GM21447 (cell line): ENCODE results near the gene CCK.

Experiments
- ATAC-seq: cut with Tn5 transposase; IDR thresholded peaks from one replicate; pipeline ENCODE4 v1.9.1; 2021; ENCODE audit not compliant: unreplicated experiment

Gene CCK

GRCh38 chr3:42269647-42270046 lies 3.7 kb upstream of the CCK start:
- ATAC-seq, result no peak

DNA sequence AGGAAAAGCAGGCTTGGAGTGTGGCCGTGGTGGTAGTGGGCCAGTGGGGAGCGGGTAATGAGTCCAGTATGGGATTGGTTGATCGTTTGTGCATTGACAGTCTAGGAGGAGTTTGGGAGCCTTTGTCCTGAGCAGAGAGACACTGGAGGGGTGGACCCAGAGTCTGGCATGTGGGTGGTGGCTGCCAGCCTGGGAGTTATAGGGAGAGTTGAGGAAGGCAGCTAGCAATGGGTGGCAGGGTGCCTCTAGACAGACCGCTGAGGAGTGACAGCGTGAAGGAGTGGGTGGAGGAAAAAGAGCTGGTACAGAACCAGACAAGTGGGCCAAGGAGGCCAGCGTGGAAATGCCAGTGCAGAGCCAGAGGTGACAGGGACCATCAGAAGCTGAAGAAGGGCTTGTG lies 1.9 kb upstream of the CCK start:
- no peak for ATAC-seq

DNA sequence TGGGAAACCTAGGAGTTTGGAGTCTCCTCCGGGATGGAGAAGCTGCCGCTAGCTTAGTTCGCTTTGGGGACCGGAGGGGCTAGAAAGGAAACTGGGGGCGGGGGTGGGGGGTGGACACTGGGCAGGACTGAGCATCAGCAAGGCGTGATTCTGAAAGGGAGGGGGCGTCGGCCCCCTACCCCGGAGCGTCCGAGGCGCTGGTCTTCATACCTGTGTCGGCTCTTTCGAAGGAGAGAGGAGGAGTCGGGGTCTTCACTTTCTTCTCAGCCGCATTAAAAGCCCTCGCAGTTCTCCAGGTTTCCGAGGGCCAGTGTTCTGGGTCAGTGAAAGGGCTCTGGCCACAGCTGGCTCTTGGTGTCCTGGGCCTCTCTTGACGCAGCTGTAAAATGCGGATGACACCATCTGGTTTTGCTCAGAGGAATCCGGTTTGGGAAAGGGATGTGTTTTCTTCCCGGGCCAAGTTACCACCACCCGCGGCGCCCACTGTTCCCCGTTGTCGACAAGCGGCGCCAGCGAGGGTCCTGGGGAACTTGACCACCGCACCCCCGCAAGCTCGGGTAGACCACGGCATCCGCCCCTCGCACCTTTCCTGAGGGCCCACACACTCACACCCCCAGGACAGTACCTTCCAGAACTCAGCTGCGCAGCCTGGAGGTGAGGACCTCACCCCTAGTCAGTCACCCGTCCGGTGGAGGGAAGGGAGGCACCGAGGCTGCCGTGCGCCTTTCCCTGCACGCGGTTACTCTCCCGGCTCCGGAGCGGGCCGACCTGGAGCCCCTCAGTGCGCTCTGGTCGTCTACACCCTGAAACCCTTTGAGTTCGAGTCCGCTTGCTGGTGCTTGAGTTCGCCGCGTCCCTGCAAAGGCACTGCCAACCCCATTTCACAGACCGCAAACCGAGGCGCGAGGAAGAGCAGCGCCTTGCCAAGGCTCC lies 660 bp downstream of the CCK start:
- ATAC-seq, result no peak

GRCh38 chr3:42264399-42265058 lies 1.5 kb downstream of the CCK start:
- ATAC-seq, result no peak

DNA sequence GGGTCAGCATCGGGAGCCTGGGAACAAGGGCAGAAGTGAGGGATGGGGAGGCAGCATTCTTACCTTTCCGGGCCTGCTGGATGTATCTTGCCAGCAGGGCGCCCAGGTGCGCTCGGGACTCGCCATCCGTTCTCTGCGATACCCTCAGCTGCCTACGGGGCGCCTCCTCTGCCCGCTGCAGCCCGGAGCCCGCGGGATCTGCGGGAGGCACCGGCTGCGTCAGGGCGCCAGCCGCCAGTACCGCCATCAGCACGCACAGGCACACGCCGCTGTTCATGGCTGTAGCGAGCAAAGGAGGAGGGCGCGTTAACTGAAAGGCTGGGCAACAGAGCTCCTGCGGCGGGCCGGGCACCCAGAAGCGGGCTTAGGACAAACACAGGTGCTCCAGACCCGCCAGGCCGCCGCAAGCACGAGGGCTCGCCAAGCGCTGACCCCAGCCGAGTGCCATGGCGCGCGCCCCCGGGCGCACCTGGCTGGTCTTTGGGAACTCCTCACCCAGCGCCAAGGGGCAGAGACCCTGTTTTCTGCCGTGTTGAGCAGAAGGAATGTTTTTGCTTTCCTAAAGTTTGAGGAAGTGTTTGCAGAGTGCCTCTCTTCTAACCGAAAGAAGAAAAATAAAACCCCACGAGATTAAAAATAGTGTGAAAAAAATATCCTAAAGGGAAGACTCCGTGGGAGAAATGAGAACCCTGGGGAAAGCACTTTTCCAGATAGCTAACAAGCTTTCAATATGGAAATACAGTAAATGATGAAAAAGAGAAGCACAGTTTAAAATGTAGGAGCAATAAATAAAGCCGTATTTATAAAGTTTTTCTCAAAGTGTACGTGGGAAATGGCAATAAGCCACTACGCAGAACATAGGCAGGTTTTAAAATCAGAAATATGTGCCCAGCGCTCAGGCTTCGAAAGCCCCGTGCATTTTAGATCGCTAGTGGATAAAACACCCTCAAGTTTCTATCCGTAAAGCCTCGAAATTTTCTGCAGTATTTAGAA lies 2.3 kb downstream of the CCK start:
- ATAC-seq, result no peak

DNA sequence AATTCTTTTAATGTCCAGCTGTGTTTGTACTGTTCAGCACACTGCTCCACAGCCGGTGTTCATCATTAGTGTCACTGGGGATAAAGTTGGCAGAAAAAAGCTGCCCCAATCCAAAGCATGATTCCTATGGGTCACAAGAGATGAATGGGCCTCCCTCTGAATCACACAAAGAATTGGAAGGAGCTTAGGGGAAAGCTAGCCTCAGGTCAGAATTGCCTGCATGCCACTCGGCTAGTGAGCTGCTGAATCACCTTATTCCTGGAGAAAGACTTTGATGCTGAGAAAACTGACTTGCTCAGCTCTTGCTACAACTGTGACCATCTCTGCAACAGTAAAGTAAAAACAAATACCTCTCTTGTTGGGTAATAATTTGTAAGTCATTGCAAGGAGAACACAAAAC lies 3.5 kb downstream of the CCK start:
- ATAC-seq, result no peak

GRCh38 chr3:42257007-42257406 lies 9.0 kb downstream of the CCK start:
- no peak for ATAC-seq

GRCh38 chr3:42256135-42256819 lies 9.7 kb downstream of the CCK start:
- ATAC-seq, result no peak

DNA sequence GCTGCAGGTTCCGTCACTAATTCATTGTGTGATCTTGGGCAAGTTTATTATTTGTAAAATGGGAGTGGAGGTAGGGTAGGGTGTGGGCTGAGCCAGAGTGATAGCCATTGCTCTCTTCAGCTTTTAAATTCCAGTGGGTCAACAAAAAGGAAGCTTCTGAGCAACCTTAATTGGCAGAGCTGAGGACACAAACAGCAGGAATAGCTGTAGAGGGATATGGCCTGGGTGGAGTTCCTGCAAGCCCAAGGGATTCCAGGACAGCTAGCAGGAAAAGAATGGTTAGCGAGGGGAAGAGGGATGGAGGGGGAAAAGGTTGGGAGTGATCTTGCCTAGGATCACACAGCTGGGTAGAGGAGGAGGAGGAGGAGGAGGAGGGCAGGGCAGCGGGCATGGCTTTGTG lies 11.4 kb downstream of the CCK start:
- ATAC-seq, result no peak

DNA sequence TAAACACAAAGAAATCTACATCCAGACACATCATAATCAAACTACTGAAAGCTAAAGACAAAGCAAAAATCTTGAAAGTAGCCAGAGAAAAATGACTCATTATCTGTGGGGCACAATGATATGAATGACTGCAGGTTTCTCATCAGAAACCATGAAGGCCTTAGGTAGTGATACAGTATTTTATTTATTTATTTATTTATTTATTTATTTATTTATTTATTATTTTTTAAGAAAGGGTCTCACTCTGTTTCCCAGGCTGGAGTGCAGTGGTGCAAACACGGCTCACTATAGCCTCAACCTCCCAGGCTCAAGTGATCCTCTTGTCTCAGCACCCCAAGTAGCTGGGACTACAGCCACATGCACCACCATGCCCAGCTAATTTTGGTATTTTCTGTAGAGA lies 15.2 kb downstream of the CCK start:
- ATAC-seq, result no peak

GRCh38 chr3:42247576-42248027 lies 18.4 kb downstream of the CCK start:
- peak; percentile 73 for ATAC-seq

DNA sequence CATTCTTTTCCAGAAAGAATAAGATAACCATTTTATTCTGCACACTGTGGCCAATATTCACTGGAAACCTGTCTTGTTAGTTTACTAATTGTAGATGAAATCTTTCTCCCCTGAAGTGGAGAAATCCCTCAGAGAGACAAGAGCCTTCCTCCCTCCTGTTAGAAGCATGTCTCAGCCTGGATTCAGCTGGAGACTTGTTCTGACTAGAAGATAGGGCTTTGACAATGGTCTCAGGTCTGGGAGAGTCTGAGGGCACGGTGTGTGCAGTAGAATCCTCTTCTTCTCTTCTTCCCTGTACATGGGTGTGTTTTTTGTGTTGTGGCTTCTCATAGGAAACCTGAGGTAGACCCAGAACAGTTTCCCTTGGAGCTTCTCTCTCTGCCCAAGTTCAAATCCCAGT lies 19.9 kb downstream of the CCK start:
- ATAC-seq, result no peak

- ATAC-seq, result no peak
These were observed 29.4 kb downstream of the CCK start for GRCh38 chr3:42236611-42237010.

DNA sequence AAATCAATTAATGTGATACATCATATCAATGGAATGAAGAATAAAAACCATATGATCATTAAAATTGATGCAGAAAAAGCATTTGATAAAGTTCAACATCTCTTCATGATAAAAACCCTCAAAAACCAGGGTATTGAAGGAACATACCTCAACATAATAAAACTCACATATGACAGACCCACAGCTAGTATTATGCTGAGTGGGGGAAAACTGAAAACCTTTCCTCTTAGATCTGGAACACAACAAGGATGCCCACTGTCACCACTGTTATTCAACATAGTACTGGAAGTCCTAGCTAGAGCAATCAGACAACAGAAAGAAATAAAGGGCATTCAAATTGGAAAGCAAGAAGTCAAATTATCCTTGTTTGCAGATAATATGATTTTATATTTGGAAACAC lies 30.5 kb downstream of the CCK start:
- no peak for ATAC-seq

GRCh38 chr3:42230860-42231259 lies 35.1 kb downstream of the CCK start:
- ATAC-seq, result no peak

DNA sequence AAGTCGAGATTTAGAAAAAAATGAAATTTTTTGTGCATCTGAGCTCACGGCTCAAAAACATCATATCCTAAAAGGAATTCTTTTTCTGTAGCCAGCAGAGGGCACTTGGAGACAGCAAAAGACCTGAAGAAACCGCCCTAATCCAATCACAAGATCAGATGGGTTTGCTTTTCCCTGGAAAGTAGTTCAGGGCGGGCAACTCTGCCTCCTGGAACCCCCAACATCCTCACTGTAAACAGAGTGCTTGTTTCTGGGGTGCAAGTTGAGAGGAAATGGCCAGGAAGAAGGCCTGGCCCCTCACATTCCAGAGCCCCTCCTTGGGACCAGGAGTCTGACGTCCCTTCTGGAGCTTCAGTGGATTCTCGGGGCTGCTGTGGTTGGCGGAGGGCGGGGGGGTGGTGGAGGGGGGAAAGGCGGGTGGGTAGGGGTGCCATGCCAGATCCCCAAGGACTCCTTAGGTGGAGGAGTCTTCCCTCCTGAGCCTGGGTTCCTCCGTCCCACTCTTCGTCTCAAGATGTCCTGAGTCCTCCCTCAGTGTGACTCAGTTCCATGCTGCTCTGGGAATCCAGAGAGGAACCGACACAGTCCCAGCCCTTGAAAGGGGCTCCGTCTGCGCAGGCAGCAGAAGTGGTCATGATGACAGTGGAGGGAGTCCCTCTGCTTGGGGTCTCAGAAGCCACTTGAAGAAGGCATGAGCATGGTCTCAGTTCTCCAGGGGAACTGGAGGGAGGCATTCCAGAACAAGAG lies 35.9 kb downstream of the CCK start:
- ATAC-seq, result no peak

DNA sequence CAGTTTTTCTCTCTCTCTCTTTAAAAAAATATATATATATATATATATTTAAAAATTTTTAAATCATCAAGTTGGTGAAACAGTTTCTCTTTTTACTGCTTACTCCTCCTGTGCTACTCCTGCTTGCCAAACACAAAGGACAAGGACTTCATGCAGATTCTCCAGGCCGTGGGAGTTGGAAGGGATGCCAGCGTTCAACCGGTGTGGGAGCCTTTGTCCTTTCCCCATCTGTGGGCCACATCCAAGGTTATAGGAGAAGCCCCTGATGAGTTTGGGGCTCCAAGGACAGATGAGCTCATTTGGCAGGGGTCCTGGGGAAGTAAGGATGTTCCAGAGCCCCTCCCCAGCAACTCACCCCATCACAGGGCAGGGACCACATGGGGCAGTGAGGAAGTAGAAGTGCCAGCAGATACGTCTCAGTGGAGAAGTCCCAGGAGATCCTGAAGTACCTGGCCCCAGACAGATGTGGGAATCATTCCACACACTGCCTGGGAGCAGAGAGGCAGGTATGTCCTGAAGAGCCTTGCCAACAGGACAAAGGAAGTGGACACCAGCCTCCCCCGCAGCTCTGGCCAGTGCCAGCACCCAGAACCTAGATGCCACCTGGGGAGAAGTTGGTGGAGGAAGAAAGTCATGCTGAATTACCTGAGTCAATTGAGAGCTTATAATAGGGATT lies 36.6 kb downstream of the CCK start:
- ATAC-seq, result no peak

- no peak for ATAC-seq
These were observed 37.2 kb downstream of the CCK start for GRCh38 chr3:42228796-42229195.
